ENCODE results near the gene FXR2. TPM values are rescaled to one million over a fixed set of nuclear protein-coding genes. Genes with fewer than 3 reads are reported as not detected.

FXR2 gene
- polyA plus RNA-seq, 1 experiment: 24.6 TPM

GRCh38 chr17:7574176-7574953, 40.3 kb downstream of the FXR2 start:
- ChIA-PET POLR2A (interaction anchor here (0.6 to 4.8 kb wide), 12 partner anchors 9 to 170 kb away, joined by 3 to 44 read pairs (median 5); partner anchors contain the start of genes MPDU1, POLR2A, SAT2 and SENP3), CTCF (interaction anchor here (0.6 to 1.9 kb wide), 6 partner anchors 13 to 219 kb away, joined by 3 to 7 read pairs (median 4); partner anchors contain the start of gene SOX15)
- no peak for TF ChIP-seq CTCF (IDR thresholded peaks at IDR 0.05; ENCODE audit: low read depth, low read length)
- H3K27me3 ChIP-seq (ENCODE audit: control insufficient read depth, insufficient read depth, low read length): no peaks in the 10 kb centered on the region
- H3K4me3 ChIP-seq (ENCODE audit: low read depth, low read length): peak overlapping the region; percentile 98
- H3K9me3 ChIP-seq (ENCODE audit: control insufficient read depth, insufficient read depth, low read length): peaks cover 7% of the 10 kb centered on the region; the same call in 1 of the 2 replicates
- no peak overlapping the region for H3K27ac ChIP-seq (ENCODE audit: low read depth, low read length)
- no peak for DNase-seq (ENCODE audit: low read depth, low spot score)

GRCh38 chr17:7573324-7574080, 41.2 kb downstream of the FXR2 start:
- POLR2A ChIA-PET: interaction anchor here (0.6 to 4.8 kb wide), 13 partner anchors 8 to 275 kb away, joined by 3 to 44 read pairs (median 5); partner anchors contain the start of genes MPDU1, POLR2A, SAT2 and SENP3
- Histone ChIP-seq H3K9me3 (ENCODE audit: control insufficient read depth, insufficient read depth, low read length) (peaks cover 7% of the 10 kb centered on the region; the same call in 1 of the 2 replicates), H3K27me3 (ENCODE audit: control insufficient read depth, insufficient read depth, low read length) (no peaks in the 10 kb centered on the region), H3K4me3 (ENCODE audit: low read depth, low read length) (peak overlapping the region; percentile 98), H3K27ac (ENCODE audit: low read depth, low read length) (peak overlapping the region; percentile 96)
- CTCF ChIA-PET: interaction anchor here (0.9 to 1.9 kb wide), 5 partner anchors 13 to 218 kb away, joined by 3 to 7 read pairs (median 3); partner anchors contain the start of gene SOX15
- no peak for TF ChIP-seq CTCF (IDR thresholded peaks at IDR 0.05; ENCODE audit: low read depth, low read length)
- peak; percentile 77 for DNase-seq (ENCODE audit: low read depth, low spot score)

GRCh38 chr17:7572588-7573323, 41.9 kb downstream of the FXR2 start:
- Histone ChIP-seq H3K9me3 (ENCODE audit: control insufficient read depth, insufficient read depth, low read length) (peaks cover 7% of the 10 kb centered on the region; the same call in 1 of the 2 replicates), H3K27me3 (ENCODE audit: control insufficient read depth, insufficient read depth, low read length) (no peaks in the 10 kb centered on the region), H3K4me3 (ENCODE audit: low read depth, low read length) (peak overlapping the region; percentile 98), H3K27ac (ENCODE audit: low read depth, low read length) (peak overlapping the region; percentile 96)
- TF ChIP-seq CTCF (IDR thresholded peaks at IDR 0.05; ENCODE audit: low read depth, low read length): peak; percentile 6; the same call in 1 of the 2 replicates
- DNase-seq (ENCODE audit: low read depth, low spot score): peak; percentile 98
- CTCF ChIA-PET: interaction anchor here (0.9 to 3.4 kb wide), 2 partner anchors 11 to 43 kb away, joined by 3 to 24 read pairs; partner anchors contain the start of gene SENP3
- POLR2A ChIA-PET: interaction anchor here (0.5 to 4.8 kb wide), 13 partner anchors 11 to 276 kb away, joined by 3 to 44 read pairs (median 6); partner anchors contain the start of genes MPDU1, POLR2A, SAT2 and SENP3

GRCh38 chr17:7572338-7572587, 42.4 kb downstream of the FXR2 start:
- no peak for DNase-seq (ENCODE audit: low read depth, low spot score)
- TF ChIP-seq CTCF (IDR thresholded peaks at IDR 0.05; ENCODE audit: low read depth, low read length): no peak
- H3K4me3 ChIP-seq (ENCODE audit: low read depth, low read length): peak overlapping the region; percentile 72
- H3K9me3 ChIP-seq (ENCODE audit: control insufficient read depth, insufficient read depth, low read length): peaks cover 7% of the 10 kb centered on the region; the same call in 1 of the 2 replicates
- no peaks in the 10 kb centered on the region for H3K27me3 ChIP-seq (ENCODE audit: control insufficient read depth, insufficient read depth, low read length)
- CTCF ChIA-PET: interaction anchor here (1.2 to 3.4 kb wide), 2 partner anchors 11 to 17 kb away, joined by 4 to 24 read pairs; partner anchors contain the start of gene SENP3
- H3K27ac ChIP-seq (ENCODE audit: low read depth, low read length): peak overlapping the region; percentile 85
- POLR2A ChIA-PET: interaction anchor here (0.5 to 4.8 kb wide), 3 partner anchors 12 to 99 kb away, joined by 6 to 44 read pairs (median 7); partner anchors contain the start of gene MPDU1

All from AG04450 (cell line).